Measurements from ENCODE around the gene HSP90AA1.

GRCh38 chr14:102043251-102044025, 43.4 kb downstream of the HSP90AA1 start:
- TF ChIP-seq, protein P1, sequence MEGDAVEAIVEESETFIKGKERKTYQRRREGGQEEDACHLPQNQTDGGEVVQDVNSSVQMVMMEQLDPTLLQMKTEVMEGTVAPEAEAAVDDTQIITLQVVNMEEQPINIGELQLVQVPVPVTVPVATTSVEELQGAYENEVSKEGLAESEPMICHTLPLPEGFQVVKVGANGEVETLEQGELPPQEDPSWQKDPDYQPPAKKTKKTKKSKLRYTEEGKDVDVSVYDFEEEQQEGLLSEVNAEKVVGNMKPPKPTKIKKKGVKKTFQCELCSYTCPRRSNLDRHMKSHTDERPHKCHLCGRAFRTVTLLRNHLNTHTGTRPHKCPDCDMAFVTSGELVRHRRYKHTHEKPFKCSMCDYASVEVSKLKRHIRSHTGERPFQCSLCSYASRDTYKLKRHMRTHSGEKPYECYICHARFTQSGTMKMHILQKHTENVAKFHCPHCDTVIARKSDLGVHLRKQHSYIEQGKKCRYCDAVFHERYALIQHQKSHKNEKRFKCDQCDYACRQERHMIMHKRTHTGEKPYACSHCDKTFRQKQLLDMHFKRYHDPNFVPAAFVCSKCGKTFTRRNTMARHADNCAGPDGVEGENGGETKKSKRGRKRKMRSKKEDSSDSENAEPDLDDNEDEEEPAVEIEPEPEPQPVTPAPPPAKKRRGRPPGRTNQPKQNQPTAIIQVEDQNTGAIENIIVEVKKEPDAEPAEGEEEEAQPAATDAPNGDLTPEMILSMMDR (IDR thresholded peaks at IDR 0.05), result peak in 7 of 12 donors; percentile 11 to 39 (median 20)
- TF ChIP-seq POLR2A (IDR thresholded peaks at IDR 0.05), result no peak

Measured in heart left ventricle (tissue), 13 donors.